GM12872 (cell line): ENCODE results near the gene CD83.

ENCODE experiments used
- TF ChIP-seq, protein P1 (sequence below): IDR thresholded peaks from 3 replicates; pipeline ENCODE4 v1.5.1; 2011; ENCODE audit warnings: low read depth, mild to moderate bottlenecking, low read length, moderate library complexity; ENCODE audit not compliant: insufficient read depth

Gene CD83

DNA sequence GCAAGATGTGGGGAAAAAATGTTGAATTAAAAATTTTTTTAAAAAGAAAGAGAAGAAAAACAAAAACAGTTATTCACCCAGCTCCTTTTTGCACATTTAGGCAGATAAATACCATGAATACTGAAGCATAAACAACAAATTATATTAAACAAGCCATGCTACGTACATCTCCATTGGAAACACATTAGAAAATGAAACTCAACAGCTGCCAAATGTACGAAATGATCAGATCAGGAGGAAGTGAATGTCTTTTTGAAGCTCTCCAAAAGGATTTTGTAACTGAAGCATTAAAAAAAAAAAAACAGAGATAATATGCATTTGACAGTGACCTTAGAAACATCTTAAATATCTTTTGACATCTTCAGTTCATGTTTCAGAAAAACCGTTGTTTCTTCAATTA lies 56.7 kb downstream of the CD83 start:
- TF ChIP-seq, protein P1, sequence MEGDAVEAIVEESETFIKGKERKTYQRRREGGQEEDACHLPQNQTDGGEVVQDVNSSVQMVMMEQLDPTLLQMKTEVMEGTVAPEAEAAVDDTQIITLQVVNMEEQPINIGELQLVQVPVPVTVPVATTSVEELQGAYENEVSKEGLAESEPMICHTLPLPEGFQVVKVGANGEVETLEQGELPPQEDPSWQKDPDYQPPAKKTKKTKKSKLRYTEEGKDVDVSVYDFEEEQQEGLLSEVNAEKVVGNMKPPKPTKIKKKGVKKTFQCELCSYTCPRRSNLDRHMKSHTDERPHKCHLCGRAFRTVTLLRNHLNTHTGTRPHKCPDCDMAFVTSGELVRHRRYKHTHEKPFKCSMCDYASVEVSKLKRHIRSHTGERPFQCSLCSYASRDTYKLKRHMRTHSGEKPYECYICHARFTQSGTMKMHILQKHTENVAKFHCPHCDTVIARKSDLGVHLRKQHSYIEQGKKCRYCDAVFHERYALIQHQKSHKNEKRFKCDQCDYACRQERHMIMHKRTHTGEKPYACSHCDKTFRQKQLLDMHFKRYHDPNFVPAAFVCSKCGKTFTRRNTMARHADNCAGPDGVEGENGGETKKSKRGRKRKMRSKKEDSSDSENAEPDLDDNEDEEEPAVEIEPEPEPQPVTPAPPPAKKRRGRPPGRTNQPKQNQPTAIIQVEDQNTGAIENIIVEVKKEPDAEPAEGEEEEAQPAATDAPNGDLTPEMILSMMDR: no peak

DNA sequence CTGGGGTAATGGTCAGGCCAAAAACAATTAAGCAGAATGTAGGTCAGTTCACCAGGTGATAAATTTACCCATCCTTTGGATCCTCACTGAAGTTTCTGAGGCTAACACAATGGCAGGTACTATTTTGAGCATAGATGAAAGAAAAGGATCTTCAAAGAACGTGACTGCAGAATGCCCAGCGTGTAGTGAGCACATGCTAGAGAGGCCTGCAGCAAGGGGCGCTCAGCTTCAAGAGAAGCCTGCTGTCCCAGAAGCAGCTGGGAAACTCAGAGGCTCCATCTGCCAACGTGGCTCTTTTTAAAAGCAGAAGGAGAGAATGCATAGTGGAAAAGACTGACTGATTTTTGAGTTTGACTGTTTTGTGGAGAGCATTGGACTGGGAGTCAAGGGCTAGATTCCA lies 57.4 kb downstream of the CD83 start:
- TF ChIP-seq, protein P1: no peak

DNA sequence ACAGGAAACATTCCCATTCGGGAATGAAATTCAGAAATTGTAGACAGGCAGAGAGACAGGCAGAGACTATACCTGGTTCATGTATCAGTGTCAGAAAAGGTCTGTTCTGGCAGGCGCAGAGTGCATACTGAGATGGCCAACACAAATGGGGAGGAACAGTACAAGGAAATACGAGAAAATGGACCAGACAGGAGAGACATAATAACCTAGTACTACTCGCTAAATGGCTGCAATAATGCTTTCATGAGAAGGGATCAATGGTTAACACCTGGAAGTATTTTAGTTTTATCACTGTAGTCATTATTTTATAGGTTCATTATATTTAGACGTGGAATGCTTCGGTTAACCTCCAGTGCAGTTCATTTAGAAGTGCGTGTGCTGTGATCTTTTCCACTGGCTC lies 58.9 kb downstream of the CD83 start:
- TF ChIP-seq, protein P1: no peak

DNA sequence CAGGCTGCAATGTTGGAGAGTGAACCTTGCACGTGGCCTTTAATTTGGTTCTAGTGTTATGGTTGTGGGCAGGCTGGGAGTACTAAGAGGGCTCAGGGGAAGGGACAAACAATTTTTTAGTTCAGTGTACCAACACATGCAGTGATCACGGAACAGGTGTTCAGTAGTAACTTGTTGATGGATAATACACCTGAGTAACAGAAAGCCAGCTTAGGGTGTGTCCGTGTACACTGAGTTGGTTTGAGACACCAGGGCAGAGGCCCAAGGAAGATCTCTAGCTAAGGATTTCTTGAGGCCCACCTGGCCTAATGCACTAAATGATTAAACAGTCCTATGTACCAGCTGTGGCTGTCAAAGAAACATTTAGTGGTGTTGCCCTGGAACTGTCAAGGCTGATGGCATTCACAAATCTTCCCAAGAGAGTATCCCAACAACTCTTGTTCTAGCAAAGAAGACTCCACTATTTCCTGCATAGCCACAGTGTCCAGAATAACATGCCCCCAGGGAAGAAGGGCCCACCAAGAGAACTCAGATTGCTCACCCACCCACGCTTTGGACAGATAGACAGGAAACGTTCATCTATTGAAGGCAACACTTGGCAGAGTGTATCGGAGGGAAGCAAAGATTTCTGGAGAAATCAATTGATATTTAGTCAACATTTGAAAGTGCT lies 60.0 kb downstream of the CD83 start:
- TF ChIP-seq, protein P1: no peak

DNA sequence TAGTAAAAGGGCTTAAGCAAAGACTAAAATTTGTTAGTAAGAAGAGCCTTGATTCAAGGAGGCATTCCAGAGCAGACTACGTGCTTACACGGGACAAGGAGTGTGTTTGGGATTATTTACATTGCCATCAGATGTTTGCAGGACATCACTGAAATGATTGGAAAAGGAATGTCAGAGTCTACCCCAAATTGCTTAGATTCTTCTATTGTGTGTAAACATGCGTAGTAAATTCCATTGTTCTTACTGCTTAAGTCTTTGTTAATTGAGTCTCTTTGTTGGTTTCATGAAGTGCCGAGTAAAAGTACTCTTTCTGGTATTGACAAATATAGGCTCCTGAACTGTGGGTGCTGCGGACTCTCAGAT lies 60.5 kb downstream of the CD83 start:
- TF ChIP-seq, protein P1: no peak

DNA sequence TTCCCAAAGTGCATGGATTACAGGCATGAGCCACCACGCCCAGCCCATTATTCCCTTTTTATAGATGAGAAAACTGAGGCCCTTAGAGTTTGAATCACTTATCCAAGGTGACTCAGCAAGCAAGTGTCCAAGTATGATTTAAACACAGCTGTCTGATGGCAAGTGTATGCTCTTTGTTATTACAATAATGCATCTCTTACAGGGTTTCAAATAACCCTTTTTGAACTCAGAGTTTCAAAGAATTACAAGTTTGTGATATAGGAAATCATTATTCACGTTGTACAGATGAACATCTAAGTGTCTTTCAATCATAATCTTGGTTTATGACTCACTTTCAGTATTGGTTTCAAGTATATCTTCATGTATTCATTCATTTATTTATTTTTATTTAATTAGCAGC lies 63.0 kb downstream of the CD83 start:
- TF ChIP-seq, protein P1: no peak

DNA sequence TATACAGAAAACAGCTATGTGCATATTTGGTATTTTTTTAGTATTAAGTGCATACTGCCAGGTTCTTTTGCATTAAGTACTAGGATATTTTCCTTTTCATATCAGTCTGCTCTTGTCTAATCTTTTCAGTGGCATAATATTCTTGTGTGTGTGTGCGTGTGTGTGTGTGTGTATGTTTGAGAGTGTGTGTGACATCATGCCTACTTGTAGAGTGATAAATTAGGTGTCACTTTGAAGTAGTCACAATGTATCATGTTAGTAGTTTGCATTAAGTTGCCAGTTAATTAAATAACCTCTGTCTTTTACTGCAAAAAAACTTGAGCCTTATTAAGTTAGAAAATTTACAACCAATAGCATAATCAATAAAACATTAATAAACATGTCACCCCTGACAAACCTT lies 65.3 kb downstream of the CD83 start:
- TF ChIP-seq, protein P1: no peak
